Measurements from ENCODE around the gene HOXB9.

DNA sequence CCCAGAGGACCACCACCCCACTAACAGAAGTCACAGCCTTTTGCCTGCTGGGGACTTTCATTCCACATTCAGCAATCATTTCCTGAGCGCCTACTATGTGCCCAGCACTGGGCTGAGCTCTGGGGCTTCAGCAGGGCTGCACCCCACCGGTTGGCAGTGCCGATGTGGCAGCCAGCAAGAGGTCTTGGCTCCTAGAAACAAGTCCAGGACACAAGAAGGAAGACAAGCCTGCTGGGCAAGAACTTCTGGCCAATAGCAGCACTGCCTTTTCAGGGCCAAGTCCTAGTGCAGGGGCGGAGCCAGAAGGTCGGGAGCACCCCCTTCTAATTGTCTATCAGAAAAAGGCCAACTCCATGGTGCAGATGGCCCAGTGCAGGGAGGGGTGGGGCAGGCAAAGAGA, 13.0 kb upstream of the HOXB9 start:
- TF ChIP-seq, protein P1, sequence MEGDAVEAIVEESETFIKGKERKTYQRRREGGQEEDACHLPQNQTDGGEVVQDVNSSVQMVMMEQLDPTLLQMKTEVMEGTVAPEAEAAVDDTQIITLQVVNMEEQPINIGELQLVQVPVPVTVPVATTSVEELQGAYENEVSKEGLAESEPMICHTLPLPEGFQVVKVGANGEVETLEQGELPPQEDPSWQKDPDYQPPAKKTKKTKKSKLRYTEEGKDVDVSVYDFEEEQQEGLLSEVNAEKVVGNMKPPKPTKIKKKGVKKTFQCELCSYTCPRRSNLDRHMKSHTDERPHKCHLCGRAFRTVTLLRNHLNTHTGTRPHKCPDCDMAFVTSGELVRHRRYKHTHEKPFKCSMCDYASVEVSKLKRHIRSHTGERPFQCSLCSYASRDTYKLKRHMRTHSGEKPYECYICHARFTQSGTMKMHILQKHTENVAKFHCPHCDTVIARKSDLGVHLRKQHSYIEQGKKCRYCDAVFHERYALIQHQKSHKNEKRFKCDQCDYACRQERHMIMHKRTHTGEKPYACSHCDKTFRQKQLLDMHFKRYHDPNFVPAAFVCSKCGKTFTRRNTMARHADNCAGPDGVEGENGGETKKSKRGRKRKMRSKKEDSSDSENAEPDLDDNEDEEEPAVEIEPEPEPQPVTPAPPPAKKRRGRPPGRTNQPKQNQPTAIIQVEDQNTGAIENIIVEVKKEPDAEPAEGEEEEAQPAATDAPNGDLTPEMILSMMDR (IDR thresholded peaks at IDR 0.05; ENCODE audit: low read length): no peak
- no peak for TF ChIP-seq EZH2 (IDR thresholded peaks at IDR 0.05; ENCODE audit: borderline replicate concordance, low read length)

Measured in OCI-LY1 (cell line).